Caco-2 (cell line): ENCODE data around the gene HLA-G. TPM values are rescaled to one million over a fixed set of nuclear protein-coding genes. Genes with fewer than 3 reads are reported as not detected.

Experiments used
- BruUV-seq: library from RNA; stranded (reverse); fragments of 400-500 nt; replicated peaks from 2 replicates; lab custom pipeline; 2021; lab: Mats Ljungman, UMichigan
- CTCF ChIA-PET: fragments of 300-600 bp; sonication (Branson Sonifier 250); formaldehyde crosslinking; loops from one replicate; lab custom pipeline; 2022; ENCODE audit warnings: antibody characterized with exemption; lab: Charles Lee
- POLR2A ChIA-PET: fragments of 300-600 bp; sonication (Branson Sonifier 250); formaldehyde crosslinking; loops from one replicate; lab custom pipeline; 2022; ENCODE audit warnings: antibody characterized with exemption; lab: Charles Lee
- DNase-seq, 2 experiments: peaks; one replicate each; pipeline versions ENCODE4 v3.0.0 to v3.0.0-alpha.2; 2020 to 2022
- H3K27me3 ChIP-seq: replicated peaks from 2 replicates; pipeline ENCODE4 v1.6.0; 2011; ENCODE audit warnings: low read length; ENCODE audit not compliant: control insufficient read depth, insufficient read depth
- H3K36me3 ChIP-seq: 2 replicates; pipeline ENCODE4 v1.5.1; 2011; ENCODE audit warnings: low read length; ENCODE audit not compliant: control insufficient read depth, insufficient read depth
- H3K4me1 ChIP-seq: fragments of 250-450 bp; sonication (Bioruptor Pico); 2 replicates; pipeline ENCODE4 v1.5.1; 2020; ENCODE audit warnings: mild to moderate bottlenecking
- H3K4me3 ChIP-seq: 2 replicates; pipeline ENCODE4 v1.5.1; 2011; ENCODE audit warnings: low read depth, mild to moderate bottlenecking, control low read depth, low read length
- H3K9me3 ChIP-seq: fragments of 250-450 bp; sonication (Bioruptor Pico); 2 replicates; pipeline ENCODE4 v1.5.1; 2020; ENCODE audit warnings: mild to moderate bottlenecking, moderate library complexity
- H3K27ac Mint-ChIP-seq: one replicate; pipeline ENCODE4 v1.8.0; 2022; ENCODE audit warnings: mixed read lengths; ENCODE audit not compliant: unreplicated experiment
- H3K27me3 Mint-ChIP-seq: one replicate; pipeline ENCODE4 v1.8.0; 2022; ENCODE audit warnings: mixed read lengths; ENCODE audit not compliant: insufficient read depth, unreplicated experiment
- H3K36me3 Mint-ChIP-seq: one replicate; pipeline ENCODE4 v1.8.0; 2022; ENCODE audit warnings: mild to moderate bottlenecking, mixed read lengths; ENCODE audit not compliant: insufficient read depth, unreplicated experiment
- H3K4me1 Mint-ChIP-seq: one replicate; pipeline ENCODE4 v1.8.0; 2022; ENCODE audit warnings: low read depth, mixed read lengths; ENCODE audit not compliant: unreplicated experiment
- H3K4me3 Mint-ChIP-seq: one replicate; pipeline ENCODE4 v1.8.0; 2022; ENCODE audit warnings: mild to moderate bottlenecking, moderate library complexity, mixed read lengths; ENCODE audit not compliant: unreplicated experiment
- H3K9me3 Mint-ChIP-seq: one replicate; pipeline ENCODE4 v1.8.0; 2022; ENCODE audit warnings: mixed read lengths; ENCODE audit not compliant: unreplicated experiment
- CTCF ChIP-seq, 2 experiments: fragments of 200-600 bp in 1 of 2; IDR thresholded peaks; 1 replicate in 1 of 2; 2 replicates in 1 of 2; pipeline versions ENCODE4 v1.5.1 to v1.8.0; 2011 to 2022; ENCODE audit warnings: antibody characterized with exemption in 1 of 2, control low read depth in 1 of 2, inconsistent platforms in 1 of 2, low read depth in 1 of 2, low read length in 1 of 2, mild to moderate bottlenecking in 1 of 2, moderate library complexity in 1 of 2; ENCODE audit not compliant: insufficient read depth in 1 of 2, severe bottlenecking in 1 of 2, unreplicated experiment in 1 of 2
- intact Hi-C: fragments of 100-400 bp; cut with micrococcal nuclease; formaldehyde crosslinking; loops from one replicate; pipeline ENCODE4 v1.10.0; 2022; ENCODE audit not compliant: unreplicated experiment
- total RNA-seq: library from RNA; stranded (reverse); gene quantifications from 2 replicates; pipeline ENCODE4 v1.2.3, GENCODE V29; 2022

Gene HLA-G
- total RNA-seq, 1 experiment from 2014 or later = not detected

GRCh38 chr6:29845405-29846006 is 17.9 kb downstream of the HLA-G start:
- DNase-seq = peak in 1 of 2 experiments; percentile 8
- H3K27me3 ChIP-seq = no peaks in the 10 kb centered on the region
- Mint-ChIP-seq H3K27me3 (peaks cover 8% of the 10 kb centered on the region), H3K36me3 (no peaks in the 10 kb centered on the region), H3K4me3 (no peak overlapping the region), H3K9me3 (peaks cover 8% of the 10 kb centered on the region), H3K4me1 (no peaks in the 10 kb centered on the region), H3K27ac (no peak overlapping the region)
- H3K9me3 ChIP-seq = no peaks in the 10 kb centered on the region; the same call in 1 of the 2 replicates
- ChIA-PET POLR2A (no interaction called here), CTCF (no interaction called here)
- intact Hi-C loops = no loop called here
- no peaks in the 10 kb centered on the region for H3K36me3 ChIP-seq
- no TSS peak for BruUV-seq
- H3K4me1 ChIP-seq = no peaks in the 10 kb centered on the region
- no peak for TF ChIP-seq CTCF (IDR thresholded peaks at IDR 0.05; ENCODE audit: insufficient read depth in 1 of 2, low read depth in 1 of 2, low read length in 1 of 2, severe bottlenecking in 1 of 2, unreplicated experiment in 1 of 2)
- H3K4me3 ChIP-seq = no peak overlapping the region

GRCh38 chr6:29847871-29848630 is 20.4 kb downstream of the HLA-G start:
- no peaks in the 10 kb centered on the region for H3K36me3 ChIP-seq
- no peaks in the 10 kb centered on the region for H3K27me3 ChIP-seq
- peak; percentile 89 to 93 for TF ChIP-seq CTCF (IDR thresholded peaks at IDR 0.05; ENCODE audit: insufficient read depth in 1 of 2, low read depth in 1 of 2, low read length in 1 of 2, severe bottlenecking in 1 of 2, unreplicated experiment in 1 of 2)
- no peaks in the 10 kb centered on the region for H3K4me1 ChIP-seq
- H3K27me3 Mint-ChIP-seq = peaks cover 15% of the 10 kb centered on the region
- POLR2A ChIA-PET = no interaction called here
- H3K27ac Mint-ChIP-seq = no peak overlapping the region
- CTCF ChIA-PET = interaction anchor here (0.5 to 1.2 kb wide), 5 partner anchors 81 to 189 kb away, joined by 3 to 8 read pairs (median 4); no protein-coding TSS in a partner anchor
- no peaks in the 10 kb centered on the region; the same call in 1 of the 2 replicates for H3K9me3 ChIP-seq
- no peaks in the 10 kb centered on the region for H3K36me3 Mint-ChIP-seq
- intact Hi-C loops = loop anchor here (1.0 kb wide), 2 partner anchors 165 to 189 kb away; no protein-coding TSS in a partner anchor
- H3K4me3 Mint-ChIP-seq = no peak overlapping the region
- H3K4me1 Mint-ChIP-seq = no peaks in the 10 kb centered on the region
- no TSS peak for BruUV-seq
- H3K4me3 ChIP-seq = no peak overlapping the region
- DNase-seq = peak; percentile 75 to 83
- peaks cover 8% of the 10 kb centered on the region for H3K9me3 Mint-ChIP-seq

GRCh38 chr6:29850011-29850553 is 22.5 kb downstream of the HLA-G start:
- ChIA-PET CTCF (no interaction called here), POLR2A (no interaction called here)
- intact Hi-C loops = no loop called here
- no peak for TF ChIP-seq CTCF (IDR thresholded peaks at IDR 0.05; ENCODE audit: insufficient read depth in 1 of 2, low read depth in 1 of 2, low read length in 1 of 2, severe bottlenecking in 1 of 2, unreplicated experiment in 1 of 2)
- no TSS peak for BruUV-seq
- H3K4me1 Mint-ChIP-seq = no peaks in the 10 kb centered on the region
- Histone ChIP-seq H3K4me1 (no peaks in the 10 kb centered on the region), H3K27me3 (no peaks in the 10 kb centered on the region), H3K4me3 (no peak overlapping the region), H3K9me3 (no peaks in the 10 kb centered on the region; the same call in 1 of the 2 replicates), H3K36me3 (no peaks in the 10 kb centered on the region)
- H3K4me3 Mint-ChIP-seq = no peak overlapping the region
- no peak for DNase-seq
- peaks cover 20% of the 10 kb centered on the region for H3K27me3 Mint-ChIP-seq
- H3K9me3 Mint-ChIP-seq = peaks cover 8% of the 10 kb centered on the region
- no peaks in the 10 kb centered on the region for H3K36me3 Mint-ChIP-seq
- H3K27ac Mint-ChIP-seq = no peak overlapping the region
